Hepatocyte (in vitro differentiated cells): ENCODE data around the gene KDM2A. TPM values are rescaled to one million over a fixed set of nuclear protein-coding genes. Genes with fewer than 3 reads are reported as not detected.

Experiments used
- DNase-seq: peaks from one replicate; pipeline ENCODE4 v3.0.0-alpha.2; 2016; ENCODE audit warnings: low spot score
- H2AFZ ChIP-seq: fragments of 200-600 bp; sonication (generic); 2 replicates; pipeline ENCODE4 v1.6.0; 2016; ENCODE audit warnings: antibody characterized with exemption, mild to moderate bottlenecking
- H3K27ac ChIP-seq: fragments of 200-600 bp; sonication (generic); 2 replicates; pipeline ENCODE4 v1.5.1; 2016; ENCODE audit warnings: mild to moderate bottlenecking
- H3K27me3 ChIP-seq: fragments of 200-600 bp; sonication (generic); 2 replicates; pipeline ENCODE4 v1.6.1; 2016
- H3K36me3 ChIP-seq: fragments of 200-600 bp; sonication (generic); replicated peaks from 2 replicates; pipeline ENCODE4 v1.5.1; 2016; ENCODE audit warnings: low read depth; ENCODE audit not compliant: insufficient read depth
- H3K4me1 ChIP-seq: fragments of 200-600 bp; sonication (generic); 2 replicates; pipeline ENCODE4 v1.5.1; 2016; ENCODE audit warnings: mild to moderate bottlenecking, moderate library complexity; ENCODE audit not compliant: insufficient read depth
- H3K4me2 ChIP-seq: fragments of 200-600 bp; sonication (generic); 2 replicates; pipeline ENCODE4 v1.6.0; 2016
- H3K4me3 ChIP-seq: fragments of 200-600 bp; sonication (generic); 2 replicates; pipeline ENCODE4 v1.5.1; 2016; ENCODE audit warnings: mild to moderate bottlenecking
- H3K79me2 ChIP-seq: fragments of 200-600 bp; sonication (generic); 2 replicates; pipeline ENCODE4 v1.6.0; 2017; ENCODE audit warnings: mild to moderate bottlenecking
- H3K9me2 ChIP-seq: fragments of 200-600 bp; sonication (generic); replicated peaks from 2 replicates; pipeline ENCODE4 v1.6.0; 2017; ENCODE audit warnings: mild to moderate bottlenecking; ENCODE audit not compliant: insufficient read depth
- H3K9me3 ChIP-seq: fragments of 200-600 bp; sonication (generic); 2 replicates; pipeline ENCODE4 v1.5.1; 2016; ENCODE audit warnings: low read depth, mild to moderate bottlenecking
- H4K20me1 ChIP-seq: fragments of 200-600 bp; sonication (generic); 2 replicates; pipeline ENCODE4 v1.6.0; 2016; ENCODE audit warnings: mild to moderate bottlenecking; ENCODE audit not compliant: insufficient read depth, poor library complexity, severe bottlenecking
- CTCF ChIP-seq: fragments of 200-600 bp; sonication (generic); IDR thresholded peaks from 2 replicates; pipeline ENCODE4 v1.5.1; 2016; ENCODE audit warnings: antibody characterized with exemption, mild to moderate bottlenecking; ENCODE audit not compliant: poor library complexity
- EZH2 ChIP-seq: fragments of 200-600 bp; sonication (generic); IDR thresholded peaks from 2 replicates; pipeline ENCODE4 v1.6.1; 2016; ENCODE audit warnings: antibody characterized with exemption, mild to moderate bottlenecking, borderline replicate concordance
- EZH2phosphoT487 ChIP-seq: fragments of 200-600 bp; sonication (generic); IDR thresholded peaks from one replicate; pipeline ENCODE4 v1.6.1; 2018; ENCODE audit warnings: antibody characterized with exemption, mild to moderate bottlenecking, low read depth, moderate library complexity; ENCODE audit not compliant: unreplicated experiment, severe bottlenecking
- WGBS: methylation state at CpG from one replicate; pipeline ENCODE4 v1.1.6; 2016; ENCODE audit warnings: low lambda C conversion rate; ENCODE audit errors: missing lambda C conversion rate; 5-methylcytosine and 5-hydroxymethylcytosine counted together
- polyA plus RNA-seq: library from polyadenylated mRNA; unstranded; fragments of >200 nt; fragmentation: Nextera tagmentation; extraction: Ambion mirVana; gene quantifications from 2 replicates; pipeline ENCODE4 v1.2.1, GENCODE V29; 2016
- total RNA-seq: library from RNA; depleted of rRNA; stranded (reverse); fragments of >200 nt; gene quantifications from 2 replicates; pipeline ENCODE4 v1.2.3, GENCODE V29; 2014

Gene KDM2A
- total and polyA plus RNA-seq, 2 experiments from 2014 or later, result 18.7 to 51.2 TPM

GRCh38 chr11:67113231-67113721 is 5.8 kb upstream of the KDM2A start:
- no peaks in the 10 kb centered on the region for H3K79me2 ChIP-seq
- peaks cover 5% of the 10 kb centered on the region for H3K4me1 ChIP-seq
- no peak for TF ChIP-seq EZH2phosphoT487
- TF ChIP-seq CTCF, result no peak
- TF ChIP-seq EZH2, result no peak
- WGBS, result 86% methylated on average over 5 of the region's 5 CpGs
- no peaks in the 10 kb centered on the region for H3K36me3 ChIP-seq
- no peak overlapping the region for H3K4me2 ChIP-seq
- H3K4me3 ChIP-seq, result no peak overlapping the region
- no peaks in the 10 kb centered on the region for H3K27me3 ChIP-seq
- H3K9me2 ChIP-seq, result no peaks in the 10 kb centered on the region
- no peak for DNase-seq
- no peak overlapping the region for H2AFZ ChIP-seq
- no peaks in the 10 kb centered on the region for H3K9me3 ChIP-seq
- no peak overlapping the region for H3K27ac ChIP-seq
- no peaks in the 10 kb centered on the region for H4K20me1 ChIP-seq

- Histone ChIP-seq H3K9me2 (no peaks in the 10 kb centered on the region), H3K4me3 (no peak overlapping the region), H3K36me3 (no peaks in the 10 kb centered on the region), H3K79me2 (no peaks in the 10 kb centered on the region), H2AFZ (no peak overlapping the region), H3K27me3 (no peaks in the 10 kb centered on the region), H3K27ac (peak overlapping the region; percentile 77), H4K20me1 (no peaks in the 10 kb centered on the region), H3K4me2 (peak overlapping the region; percentile 54), H3K4me1 (peaks cover 5% of the 10 kb centered on the region), H3K9me3 (no peaks in the 10 kb centered on the region)
- WGBS, result 85% methylated on average over 10 of the region's 10 CpGs
- DNase-seq, result no peak
- no peak for TF ChIP-seq EZH2phosphoT487
- no peak for TF ChIP-seq EZH2
- TF ChIP-seq CTCF, result no peak
These were observed 4.7 kb upstream of the KDM2A start for GRCh38 chr11:67114275-67114896.

- peak overlapping the region; percentile 72 for H3K4me2 ChIP-seq
- peaks cover 5% of the 10 kb centered on the region for H3K4me1 ChIP-seq
- H3K9me2 ChIP-seq, result no peaks in the 10 kb centered on the region
- no peaks in the 10 kb centered on the region for H3K27me3 ChIP-seq
- no peak for DNase-seq
- no peak for TF ChIP-seq EZH2phosphoT487
- 48% methylated on average over 3 of the region's 3 CpGs for WGBS
- no peaks in the 10 kb centered on the region for H3K36me3 ChIP-seq
- peak overlapping the region; percentile 82 for H3K27ac ChIP-seq
- H2AFZ ChIP-seq, result peak overlapping the region; percentile 73
- H4K20me1 ChIP-seq, result peaks cover 19% of the 10 kb centered on the region
- H3K4me3 ChIP-seq, result no peak overlapping the region
- peaks cover 21% of the 10 kb centered on the region for H3K79me2 ChIP-seq
- H3K9me3 ChIP-seq, result no peaks in the 10 kb centered on the region
These were observed 2.3 kb upstream of the KDM2A start for GRCh38 chr11:67116758-67117105.

GRCh38 chr11:67117176-67117575 is 1.9 kb upstream of the KDM2A start:
- TF ChIP-seq CTCF (no peak), EZH2 (no peak), EZH2phosphoT487 (no peak)
- Histone ChIP-seq H3K36me3 (no peaks in the 10 kb centered on the region), H3K4me3 (no peak overlapping the region), H3K9me2 (no peaks in the 10 kb centered on the region), H4K20me1 (peaks cover 24% of the 10 kb centered on the region), H3K27ac (peak overlapping the region; percentile 82), H3K9me3 (no peaks in the 10 kb centered on the region), H2AFZ (peak overlapping the region; percentile 73), H3K79me2 (peaks cover 26% of the 10 kb centered on the region), H3K4me2 (peak overlapping the region; percentile 72), H3K27me3 (no peaks in the 10 kb centered on the region), H3K4me1 (peaks cover 8% of the 10 kb centered on the region)
- 65% methylated on average over 7 of the region's 7 CpGs for WGBS
- DNase-seq, result no peak
